HG03280 (cell line): ENCODE results near the gene RBM10.

ENCODE experiments used
- ATAC-seq: cut with Tn5 transposase; IDR thresholded peaks from one replicate; pipeline ENCODE4 v1.9.1; 2021; ENCODE audit warnings: mild to moderate bottlenecking, moderate library complexity; ENCODE audit not compliant: unreplicated experiment

RBM10 gene

DNA sequence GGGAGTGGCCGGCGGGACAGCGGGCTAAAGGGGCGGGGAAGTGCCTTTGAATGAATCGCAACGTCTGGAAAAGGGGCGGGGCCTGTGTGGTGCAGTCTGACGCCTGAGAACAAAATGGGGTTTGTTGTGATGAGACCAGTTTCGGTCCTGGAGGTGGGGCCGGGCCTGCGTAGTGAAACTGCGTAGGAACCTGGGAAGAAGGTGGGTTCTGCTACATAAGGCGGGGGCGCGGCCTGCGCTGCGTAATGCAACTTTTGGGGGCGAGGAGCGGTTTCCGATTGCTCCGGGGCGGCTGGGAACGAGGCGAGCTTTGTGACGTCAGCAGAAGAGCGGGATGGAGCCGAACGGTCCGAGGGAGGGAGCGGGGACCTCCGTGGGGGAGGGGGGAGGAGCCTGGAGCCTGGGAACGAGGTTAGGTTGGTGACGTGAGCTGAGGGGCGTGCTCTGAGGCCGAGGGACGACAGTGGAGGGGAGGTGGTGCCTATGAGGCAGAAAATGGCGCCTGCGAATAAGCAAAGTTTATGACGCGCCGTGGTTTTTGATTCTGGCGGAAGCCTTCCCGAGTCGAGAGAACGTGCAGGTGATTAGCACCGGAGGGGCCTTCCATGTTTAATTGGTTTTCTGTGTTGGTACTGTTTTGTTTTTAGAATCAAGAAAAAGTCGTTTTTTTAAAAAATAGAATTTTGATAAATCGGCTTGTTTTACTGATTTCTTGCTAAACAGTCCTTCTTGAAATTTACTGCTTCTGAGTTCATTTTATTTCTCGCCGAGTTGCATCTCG, 88.5 kb downstream of the RBM10 start:
- peak; percentile 83 for ATAC-seq

- no peak for ATAC-seq
Measured at GRCh38 chrX:47234583-47234982, 89.6 kb downstream of the RBM10 start.

GRCh38 chrX:47235691-47236103, 90.7 kb downstream of the RBM10 start:
- no peak for ATAC-seq
